ENCODE measurements around the gene GPS1.

DNA sequence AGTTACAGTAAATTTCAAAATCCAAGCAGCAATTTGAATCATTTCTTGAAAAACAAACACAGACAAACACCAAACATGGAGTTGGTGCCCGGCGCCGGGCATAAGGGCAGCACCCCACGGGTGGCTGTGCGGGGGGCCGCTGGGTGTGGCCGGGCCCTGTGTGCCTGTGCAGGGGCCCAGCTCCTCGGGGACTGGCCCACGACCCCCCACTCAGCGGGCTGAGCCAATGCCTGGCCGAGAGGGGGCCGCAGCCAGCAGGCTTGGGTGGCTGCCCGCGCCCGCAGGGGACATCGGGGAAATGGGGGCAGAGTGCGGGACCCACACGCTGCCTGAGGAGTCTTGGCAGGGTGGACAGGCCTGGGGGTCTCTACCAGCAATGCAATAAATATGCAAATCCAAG, 26.7 kb downstream of the GPS1 start:
- TF ChIP-seq, protein P1, sequence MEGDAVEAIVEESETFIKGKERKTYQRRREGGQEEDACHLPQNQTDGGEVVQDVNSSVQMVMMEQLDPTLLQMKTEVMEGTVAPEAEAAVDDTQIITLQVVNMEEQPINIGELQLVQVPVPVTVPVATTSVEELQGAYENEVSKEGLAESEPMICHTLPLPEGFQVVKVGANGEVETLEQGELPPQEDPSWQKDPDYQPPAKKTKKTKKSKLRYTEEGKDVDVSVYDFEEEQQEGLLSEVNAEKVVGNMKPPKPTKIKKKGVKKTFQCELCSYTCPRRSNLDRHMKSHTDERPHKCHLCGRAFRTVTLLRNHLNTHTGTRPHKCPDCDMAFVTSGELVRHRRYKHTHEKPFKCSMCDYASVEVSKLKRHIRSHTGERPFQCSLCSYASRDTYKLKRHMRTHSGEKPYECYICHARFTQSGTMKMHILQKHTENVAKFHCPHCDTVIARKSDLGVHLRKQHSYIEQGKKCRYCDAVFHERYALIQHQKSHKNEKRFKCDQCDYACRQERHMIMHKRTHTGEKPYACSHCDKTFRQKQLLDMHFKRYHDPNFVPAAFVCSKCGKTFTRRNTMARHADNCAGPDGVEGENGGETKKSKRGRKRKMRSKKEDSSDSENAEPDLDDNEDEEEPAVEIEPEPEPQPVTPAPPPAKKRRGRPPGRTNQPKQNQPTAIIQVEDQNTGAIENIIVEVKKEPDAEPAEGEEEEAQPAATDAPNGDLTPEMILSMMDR (IDR thresholded peaks at IDR 0.05; ENCODE audit: insufficient read depth, low read length, poor library complexity, severe bottlenecking) = no peak
- no peak for TF ChIP-seq EZH2phosphoT487 (conservative IDR thresholded peaks at IDR 0.05; ENCODE audit: low read length)
